HG02852 (cell line): ENCODE measurements around the gene TNFRSF6B.

ENCODE experiments used
- ATAC-seq: cut with Tn5 transposase; IDR thresholded peaks from one replicate; pipeline ENCODE4 v1.9.1; 2021; ENCODE audit warnings: mild to moderate bottlenecking, moderate library complexity; ENCODE audit not compliant: unreplicated experiment

TNFRSF6B gene

GRCh38 chr20:63746751-63747315 is 50.4 kb downstream of the TNFRSF6B start:
- no peak for ATAC-seq

- no peak for ATAC-seq
These were observed 51.2 kb downstream of the TNFRSF6B start for GRCh38 chr20:63747622-63748069.
